Measurements from ENCODE around the gene EHD2.

GRCh38 chr19:47786566-47786965 lies 73.3 kb downstream of the EHD2 start:
- TF ChIP-seq ZNF274 (IDR thresholded peaks at IDR 0.05; ENCODE audit: low read depth, low read length) (no peak), YY1 (IDR thresholded peaks at IDR 0.05; ENCODE audit: insufficient read depth, insufficient read length) (no peak), SUZ12 (IDR thresholded peaks at IDR 0.05; ENCODE audit: extremely low read depth, insufficient read depth, insufficient read length) (no peak)
